GM21786 (cell line): ENCODE results near the gene GARS1.
A peak's percentile ranks its signal among the peaks of the same experiment; 100 is the strongest.
"Not testable (repeated sequence)": the region's sequence is repeated elsewhere in the genome, so short reads cannot be mapped to it uniquely, and the experiment has no call there.

Source experiments
- ATAC-seq: cut with Tn5 transposase; IDR thresholded peaks from one replicate; pipeline ENCODE4 v1.9.1; 2021; ENCODE audit not compliant: unreplicated experiment

GARS1 gene

GRCh38 chr7:30618080-30618676, 23.5 kb downstream of the GARS1 start:
- ATAC-seq = no peak

DNA sequence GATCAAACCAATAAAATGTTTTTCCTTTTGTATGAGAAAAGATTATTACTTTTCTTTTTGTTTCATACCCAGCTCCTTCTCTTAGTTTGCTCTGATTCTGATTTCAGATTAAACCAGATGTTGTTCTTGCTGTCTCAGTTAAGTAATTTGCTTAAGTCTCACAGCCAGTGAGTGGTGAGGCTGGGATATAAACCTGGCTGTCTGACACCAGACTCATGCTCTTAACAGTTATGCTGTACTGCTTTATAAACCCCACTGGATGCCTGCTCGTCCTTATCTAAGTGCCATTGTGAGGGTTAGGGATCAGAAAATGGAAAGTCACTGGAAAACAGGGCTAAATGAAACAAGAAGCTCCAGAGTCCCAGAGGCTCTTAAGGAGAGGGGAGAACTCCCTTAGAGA, 24.3 kb downstream of the GARS1 start:
- no peak for ATAC-seq

GRCh38 chr7:30625283-30625682, 30.6 kb downstream of the GARS1 start:
- ATAC-seq = no peak

DNA sequence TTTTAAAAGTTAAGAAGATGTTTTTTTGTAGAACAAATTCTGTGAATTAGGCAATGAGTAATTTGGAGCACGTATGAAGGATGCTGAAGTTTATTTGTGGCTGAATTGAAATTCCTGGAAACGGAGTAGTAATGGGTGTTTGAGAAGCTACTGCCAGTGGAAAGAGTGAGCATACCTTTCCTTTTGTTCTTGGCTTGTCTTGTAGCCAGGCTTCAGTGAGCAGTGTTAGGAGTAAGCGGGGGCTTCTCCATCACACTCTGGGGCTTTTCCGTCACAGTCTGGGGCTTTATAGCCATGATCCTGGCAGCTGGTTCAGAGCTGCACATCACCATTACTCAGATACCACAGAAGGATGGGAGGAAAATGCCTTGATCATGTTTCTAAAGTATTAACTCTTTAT, 32.3 kb downstream of the GARS1 start:
- ATAC-seq = no peak

- ATAC-seq = peak; percentile 57
Observed at GRCh38 chr7:30630986-30631385, 36.3 kb downstream of the GARS1 start.

DNA sequence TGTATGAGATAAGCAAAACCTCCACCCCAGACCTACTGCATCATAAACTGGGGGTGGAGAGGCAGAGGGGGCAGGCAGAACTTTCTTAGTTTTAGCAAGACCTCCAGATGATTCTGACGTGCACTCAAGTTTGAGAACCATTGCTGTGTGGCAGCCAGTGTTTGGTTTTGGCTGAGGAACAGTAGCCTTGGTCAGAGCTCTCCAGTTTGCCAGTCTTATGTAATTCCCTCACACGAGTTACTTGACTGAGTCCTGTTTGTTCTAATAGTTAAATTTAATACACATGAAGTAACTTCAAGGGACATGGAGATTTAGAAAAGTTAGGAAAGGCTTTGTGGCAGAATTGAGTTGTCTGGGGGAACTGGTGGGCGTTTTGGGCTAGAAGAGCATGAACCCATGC, 38.5 kb downstream of the GARS1 start:
- no peak for ATAC-seq

DNA sequence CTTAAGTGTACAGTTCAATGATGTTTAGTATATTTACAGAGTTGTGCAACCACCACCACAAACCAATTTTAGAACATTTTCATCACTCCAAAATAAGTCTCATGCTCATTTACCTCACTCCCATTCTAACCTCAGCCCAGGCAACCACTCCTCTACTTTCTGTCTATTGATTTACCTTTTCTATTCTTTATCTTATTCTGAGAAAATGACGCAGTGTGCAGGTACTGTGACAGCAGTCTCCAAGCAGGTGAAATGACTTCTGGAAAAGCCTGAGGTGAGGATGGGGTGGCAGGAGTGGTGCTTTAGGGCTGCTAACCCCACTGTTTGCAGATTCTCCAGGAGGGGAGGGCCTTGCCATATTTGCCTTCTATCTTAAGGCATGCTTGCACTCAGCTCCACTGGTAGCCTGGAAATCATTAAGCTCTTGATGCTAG, 39.5 kb downstream of the GARS1 start:
- no peak for ATAC-seq

DNA sequence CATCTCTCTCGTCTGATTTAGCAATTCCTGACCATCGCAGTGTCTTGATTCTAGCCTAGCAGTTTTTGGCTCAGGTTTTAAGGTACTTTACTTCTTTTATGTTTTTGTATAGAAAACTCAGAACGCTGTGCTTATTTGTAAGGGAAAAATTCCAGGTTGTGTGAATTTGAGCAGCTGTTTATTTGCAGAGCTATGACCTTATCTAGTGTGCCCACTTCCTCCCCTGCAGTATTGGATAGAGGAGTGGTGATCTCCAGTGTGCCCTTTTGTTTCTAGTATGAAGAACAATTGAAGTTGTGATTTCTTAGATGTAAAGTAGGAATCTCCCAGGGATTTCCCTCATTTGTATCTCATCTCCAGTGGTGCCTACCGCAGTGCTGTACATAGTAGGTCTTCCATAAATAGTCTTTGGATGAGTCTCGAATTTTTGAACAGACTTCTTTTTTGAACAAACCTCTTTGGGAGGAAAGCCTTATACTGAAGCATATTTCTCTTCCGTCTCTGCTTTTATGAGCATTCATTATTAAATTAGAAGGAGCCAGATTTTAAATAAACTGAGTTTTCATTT, 40.0 kb downstream of the GARS1 start:
- ATAC-seq = no peak

DNA sequence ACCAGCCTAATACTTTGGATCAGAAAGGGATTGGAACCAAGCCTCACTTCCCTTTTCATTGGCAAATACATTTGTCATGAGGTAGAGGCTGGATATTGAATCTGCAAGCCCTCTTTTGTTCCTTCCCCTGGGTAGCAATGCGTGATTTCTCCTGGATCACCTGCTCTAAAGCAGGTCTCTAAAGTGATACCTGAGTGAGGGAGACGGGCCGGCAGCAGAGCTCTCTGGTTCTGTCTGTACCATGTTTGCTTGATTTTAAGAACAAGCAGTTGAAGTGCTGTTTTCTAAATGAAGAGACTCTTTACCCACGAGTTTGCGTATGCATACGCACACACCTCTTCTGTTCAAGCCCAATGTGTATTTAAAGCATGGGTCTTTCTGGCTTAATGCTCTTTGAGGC, 41.1 kb downstream of the GARS1 start:
- no peak for ATAC-seq

- ATAC-seq = not testable (repeated sequence)
Observed at GRCh38 chr7:30642322-30642721, 47.6 kb downstream of the GARS1 start.

- no peak for ATAC-seq
Observed at GRCh38 chr7:30642789-30643188, 48.1 kb downstream of the GARS1 start.

DNA sequence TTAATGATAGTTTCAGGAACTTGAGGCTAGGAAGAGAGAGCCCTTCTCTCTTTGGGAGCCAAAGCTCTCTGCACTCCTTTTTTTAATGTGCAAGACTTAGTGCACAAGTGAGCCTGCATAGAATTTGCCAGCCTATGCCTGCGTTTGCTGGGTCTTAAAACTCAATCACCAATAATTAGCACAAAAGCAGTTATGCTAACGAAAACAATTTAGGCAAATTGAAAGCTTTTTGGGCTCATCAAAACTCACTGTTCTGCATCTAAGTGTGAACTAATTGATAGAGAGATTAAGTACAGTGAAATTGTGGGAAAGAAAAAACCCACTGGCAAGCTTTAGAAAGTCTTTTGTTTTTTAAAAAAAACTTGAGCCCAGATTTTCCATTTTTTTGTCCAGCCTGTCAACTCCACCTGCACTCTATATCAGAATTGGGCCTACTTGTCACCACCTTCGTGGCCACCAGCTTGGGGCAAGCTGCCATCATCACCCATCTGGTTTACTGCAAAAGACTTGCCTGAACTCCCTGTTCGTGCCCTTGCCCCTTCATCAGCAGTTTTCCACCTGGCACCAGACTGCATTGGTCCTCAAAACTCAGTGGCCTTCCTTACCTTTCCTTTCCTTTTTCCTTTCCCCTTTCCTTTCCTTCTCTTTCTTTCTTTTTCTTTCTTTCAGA, 49.7 kb downstream of the GARS1 start:
- no peak for ATAC-seq

GRCh38 chr7:30645661-30646060, 51.0 kb downstream of the GARS1 start:
- no peak for ATAC-seq

DNA sequence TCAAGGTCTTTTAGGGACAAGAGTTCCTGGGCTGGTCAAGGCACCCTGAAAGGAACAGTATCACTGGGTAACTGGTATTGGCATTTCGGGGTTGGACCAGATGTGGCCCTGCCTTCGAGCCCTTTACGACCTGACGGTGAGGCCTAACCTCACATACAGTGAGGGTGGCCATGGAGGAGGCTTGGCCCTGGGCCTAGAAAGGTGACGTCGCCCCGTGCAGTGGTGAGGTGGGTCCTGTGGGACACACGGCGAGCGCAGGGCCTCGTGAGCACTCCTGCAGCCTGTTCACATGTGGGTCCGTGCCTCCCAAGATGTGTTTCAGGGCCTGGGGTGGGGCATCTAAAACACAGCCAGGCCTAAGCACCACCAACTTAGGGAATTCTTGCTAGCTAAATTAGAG, 51.5 kb downstream of the GARS1 start:
- ATAC-seq = no peak

DNA sequence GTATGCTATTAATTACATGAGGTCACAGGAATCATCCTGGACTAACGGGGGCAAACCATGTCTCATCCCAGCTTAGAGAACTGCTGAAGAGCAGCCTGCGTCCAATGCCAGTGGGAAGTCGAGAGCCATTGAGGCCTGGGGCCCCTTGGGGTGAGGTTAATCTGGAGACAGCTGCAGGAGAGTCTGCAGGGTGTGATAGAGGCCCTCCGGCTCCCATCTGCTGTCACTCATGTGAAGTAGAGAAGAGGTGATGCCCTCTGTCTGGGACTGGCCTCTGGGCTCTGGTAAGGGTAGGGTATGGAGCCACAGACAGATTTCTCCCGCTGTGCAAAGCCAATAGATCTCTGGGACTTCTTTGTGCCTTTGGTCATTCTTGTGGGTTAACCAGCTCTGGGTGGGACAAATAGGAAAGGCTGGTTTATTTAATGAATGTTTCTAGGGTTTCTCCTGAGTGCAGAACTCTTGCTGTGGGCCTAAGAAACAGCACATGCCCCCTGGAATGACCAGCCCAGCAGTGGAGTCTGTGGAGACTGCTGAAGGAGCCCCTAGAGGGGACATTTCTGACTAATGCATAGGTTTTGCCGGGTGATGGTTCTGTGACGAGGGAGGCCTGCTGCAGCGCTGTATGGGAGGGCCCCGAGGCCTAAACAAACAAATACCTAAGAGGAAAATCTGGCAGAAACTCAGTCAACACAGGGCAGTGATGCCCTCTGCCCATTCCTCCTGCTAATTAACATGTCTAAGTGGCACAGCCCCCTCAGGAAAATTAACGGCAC, 53.1 kb downstream of the GARS1 start:
- no peak for ATAC-seq

DNA sequence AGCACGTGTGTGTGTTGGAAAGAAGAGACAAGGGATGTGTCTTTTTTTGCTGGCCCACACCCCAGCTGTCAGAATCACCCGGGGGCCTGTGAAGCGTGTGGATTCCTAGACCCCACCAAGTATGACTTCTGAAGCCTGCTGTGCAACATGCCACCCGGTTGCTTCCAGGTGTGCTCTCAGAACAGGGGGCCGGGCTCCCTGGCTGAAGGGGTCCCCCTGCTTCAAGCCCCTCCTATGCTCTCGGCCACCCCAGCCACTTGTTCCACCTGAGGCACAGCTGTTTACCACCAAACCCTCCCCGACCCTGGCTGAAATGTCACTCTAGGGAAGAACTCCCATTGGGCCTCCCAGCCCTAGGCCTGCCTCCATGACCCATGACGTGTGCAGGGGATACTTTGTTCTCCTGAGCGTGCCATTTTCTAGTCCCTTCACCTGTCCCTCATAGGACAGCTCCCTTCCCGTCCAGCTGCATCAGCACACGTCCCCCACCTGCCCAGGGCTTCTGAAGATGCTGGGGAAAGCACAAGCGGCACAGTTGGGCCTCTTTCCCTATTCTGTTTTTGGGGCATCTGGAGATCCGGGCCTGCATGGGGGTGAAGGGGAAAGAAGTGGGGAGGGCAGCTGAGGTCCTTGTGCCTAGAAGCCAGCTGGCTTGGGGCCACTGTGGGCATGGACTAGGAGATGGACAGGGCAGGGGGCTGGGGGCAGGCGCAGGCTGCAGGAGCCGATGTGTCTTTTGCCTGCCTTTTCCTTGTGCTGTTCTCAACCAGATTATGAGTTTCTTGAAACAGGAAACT, 54.3 kb downstream of the GARS1 start:
- ATAC-seq = no peak

GRCh38 chr7:30649717-30650420, 55.2 kb downstream of the GARS1 start:
- no peak for ATAC-seq

DNA sequence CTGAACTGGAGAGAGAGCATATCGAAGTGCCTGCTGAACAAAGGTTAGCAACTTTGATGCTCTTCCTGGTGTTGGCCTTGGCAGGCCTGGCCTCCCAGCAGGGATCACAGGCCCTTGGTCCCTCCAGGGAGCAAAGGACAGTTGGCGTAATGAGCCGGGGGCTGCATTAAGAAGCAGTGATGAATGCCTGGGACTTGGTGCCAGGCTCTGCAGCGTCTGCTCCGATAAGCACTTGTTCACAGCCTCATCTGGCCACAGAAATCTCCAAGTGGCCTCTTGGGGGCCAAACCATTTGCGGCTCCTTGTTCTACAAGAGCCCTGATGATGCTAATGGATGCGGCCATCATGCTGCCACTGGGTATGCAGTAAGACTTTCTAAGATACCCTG, 55.7 kb downstream of the GARS1 start:
- no peak for ATAC-seq

GRCh38 chr7:30652132-30652531, 57.5 kb downstream of the GARS1 start:
- no peak for ATAC-seq
